SK-N-SH treated with all-trans-retinoic acid at 6 μM for 48 hours (cell line): ENCODE results near the gene LPAR5.

Source experiments
- ATAC-seq: fragments of 200-7000 bp; cut with Tn5 transposase; 3 replicates; pipeline ENCODE4 v1.9.1; 2020; ENCODE audit warnings: mild to moderate bottlenecking, moderate library complexity
- ARNTL ChIP-seq: fragments of 450-650 bp; formaldehyde crosslinking; IDR thresholded peaks from 2 replicates; pipeline ENCODE4 v1.5.0; 2020; ENCODE audit warnings: low read depth, mild to moderate bottlenecking, moderate library complexity, borderline replicate concordance
- BACH2 ChIP-seq: fragments of 250-450 bp; sonication (Bioruptor Pico); IDR thresholded peaks from 2 replicates; pipeline ENCODE4 v1.9.0; 2021; ENCODE audit warnings: mild to moderate bottlenecking, borderline replicate concordance
- CREB5 ChIP-seq: fragments of 250-450 bp; sonication (Bioruptor Pico); IDR thresholded peaks from 2 replicates; pipeline ENCODE4 v1.5.1; 2020; ENCODE audit warnings: low read depth, mild to moderate bottlenecking, moderate library complexity
- CSDC2 ChIP-seq: fragments of 250-450 bp; sonication (Bioruptor Pico); IDR thresholded peaks from 2 replicates; pipeline ENCODE4 v1.5.0; 2020; ENCODE audit warnings: mild to moderate bottlenecking, moderate library complexity
- ESRRG ChIP-seq: fragments of 250-450 bp; sonication (Bioruptor Pico); IDR thresholded peaks from 2 replicates; pipeline ENCODE4 v1.6.1; 2021; ENCODE audit warnings: mild to moderate bottlenecking
- GLIS3 ChIP-seq: fragments of 250-450 bp; sonication (Bioruptor Pico); IDR thresholded peaks from 2 replicates; pipeline ENCODE4 v1.5.0; 2020; ENCODE audit warnings: mild to moderate bottlenecking, moderate library complexity
- ISL1 ChIP-seq: fragments of 250-450 bp; sonication (Bioruptor Pico); IDR thresholded peaks from 2 replicates; pipeline ENCODE4 v2.1.2; 2022; ENCODE audit warnings: mild to moderate bottlenecking, moderate library complexity
- PATZ1 ChIP-seq: fragments of 250-450 bp; sonication (Bioruptor Pico); IDR thresholded peaks from 2 replicates; pipeline ENCODE4 v1.8.0; 2020; ENCODE audit warnings: mild to moderate bottlenecking, moderate library complexity, borderline replicate concordance
- RARB ChIP-seq: fragments of 250-450 bp; sonication (Bioruptor Pico); IDR thresholded peaks from 2 replicates; pipeline ENCODE4 v1.8.0; 2021; ENCODE audit warnings: mild to moderate bottlenecking, moderate library complexity
- SNAI2 ChIP-seq: fragments of 250-450 bp; sonication (Bioruptor Pico); IDR thresholded peaks from 2 replicates; pipeline ENCODE4 v1.5.0; 2020; ENCODE audit warnings: mild to moderate bottlenecking, moderate library complexity
- TCF4 ChIP-seq: fragments of 250-450 bp; sonication (Bioruptor Pico); IDR thresholded peaks from 2 replicates; pipeline ENCODE4 v1.8.0; 2021; ENCODE audit warnings: mild to moderate bottlenecking, moderate library complexity, borderline replicate concordance
- TOX ChIP-seq: fragments of 250-450 bp; sonication (Bioruptor Pico); IDR thresholded peaks from 2 replicates; pipeline ENCODE4 v1.8.0; 2021; ENCODE audit warnings: mild to moderate bottlenecking, moderate library complexity, borderline replicate concordance
- TSHZ2 ChIP-seq: fragments of 250-450 bp; sonication (Bioruptor Pico); IDR thresholded peaks from 2 replicates; pipeline ENCODE4 v1.5.0; 2020; ENCODE audit warnings: mild to moderate bottlenecking, moderate library complexity
- ZC3H10 ChIP-seq: fragments of 250-450 bp; sonication (Bioruptor Pico); IDR thresholded peaks from 2 replicates; pipeline ENCODE4 v1.5.1; 2021; ENCODE audit warnings: mild to moderate bottlenecking, moderate library complexity
- ZFP3 ChIP-seq: fragments of 250-450 bp; sonication (Bioruptor Pico); IDR thresholded peaks from 2 replicates; pipeline ENCODE4 v1.5.0; 2020; ENCODE audit warnings: mild to moderate bottlenecking, moderate library complexity
- ZFP30 ChIP-seq: fragments of 450-650 bp; formaldehyde crosslinking; IDR thresholded peaks from 2 replicates; pipeline ENCODE4 v1.5.0; 2022; ENCODE audit warnings: mild to moderate bottlenecking, moderate library complexity
- ZNF565 ChIP-seq: fragments of 450-650 bp; formaldehyde crosslinking; conservative IDR thresholded peaks from 2 replicates; pipeline ENCODE4 v1.5.0; 2020; ENCODE audit warnings: low read depth, mild to moderate bottlenecking, moderate library complexity
- ZNF8 ChIP-seq: fragments of 450-650 bp; formaldehyde crosslinking; IDR thresholded peaks from 2 replicates; pipeline ENCODE4 v1.5.0; 2020; ENCODE audit warnings: mild to moderate bottlenecking, moderate library complexity
- TF ChIP-seq, protein P1 (sequence below): fragments of 250-450 bp; sonication (Bioruptor Pico); IDR thresholded peaks from 2 replicates; pipeline ENCODE4 v1.8.0; 2021; ENCODE audit warnings: low read depth, mild to moderate bottlenecking, moderate library complexity, borderline replicate concordance
- TF ChIP-seq, protein P2 (sequence below): fragments of 250-450 bp; sonication (Bioruptor Pico); IDR thresholded peaks from 2 replicates; pipeline ENCODE4 v1.5.1; 2021; ENCODE audit warnings: mild to moderate bottlenecking, moderate library complexity

The LPAR5 gene

GRCh38 chr12:6644257-6644596 is 8.5 kb upstream of the LPAR5 start:
- no peak for TF ChIP-seq ZFP3 (CRISPR knock-in tag)
- TF ChIP-seq, protein P1, sequence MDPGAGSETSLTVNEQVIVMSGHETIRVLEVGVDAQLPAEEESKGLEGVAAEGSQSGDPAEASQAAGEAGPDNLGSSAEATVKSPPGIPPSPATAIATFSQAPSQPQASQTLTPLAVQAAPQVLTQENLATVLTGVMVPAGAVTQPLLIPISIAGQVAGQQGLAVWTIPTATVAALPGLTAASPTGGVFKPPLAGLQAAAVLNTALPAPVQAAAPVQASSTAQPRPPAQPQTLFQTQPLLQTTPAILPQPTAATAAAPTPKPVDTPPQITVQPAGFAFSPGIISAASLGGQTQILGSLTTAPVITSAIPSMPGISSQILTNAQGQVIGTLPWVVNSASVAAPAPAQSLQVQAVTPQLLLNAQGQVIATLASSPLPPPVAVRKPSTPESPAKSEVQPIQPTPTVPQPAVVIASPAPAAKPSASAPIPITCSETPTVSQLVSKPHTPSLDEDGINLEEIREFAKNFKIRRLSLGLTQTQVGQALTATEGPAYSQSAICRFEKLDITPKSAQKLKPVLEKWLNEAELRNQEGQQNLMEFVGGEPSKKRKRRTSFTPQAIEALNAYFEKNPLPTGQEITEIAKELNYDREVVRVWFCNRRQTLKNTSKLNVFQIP (CRISPR knock-in tag) = no peak
- no peak for TF ChIP-seq RARB (CRISPR knock-in tag)
- TF ChIP-seq TSHZ2 (CRISPR knock-in tag) = no peak
- no peak for TF ChIP-seq SNAI2 (CRISPR knock-in tag)
- no peak for ATAC-seq

- no peak for ATAC-seq
- TF ChIP-seq RARB (CRISPR knock-in tag) (no peak), SNAI2 (CRISPR knock-in tag) (no peak), ZFP3 (CRISPR knock-in tag) (no peak), BACH2 (CRISPR knock-in tag) (no peak), ZNF565 (CRISPR knock-in tag) (no peak)
- TF ChIP-seq, protein P2, sequence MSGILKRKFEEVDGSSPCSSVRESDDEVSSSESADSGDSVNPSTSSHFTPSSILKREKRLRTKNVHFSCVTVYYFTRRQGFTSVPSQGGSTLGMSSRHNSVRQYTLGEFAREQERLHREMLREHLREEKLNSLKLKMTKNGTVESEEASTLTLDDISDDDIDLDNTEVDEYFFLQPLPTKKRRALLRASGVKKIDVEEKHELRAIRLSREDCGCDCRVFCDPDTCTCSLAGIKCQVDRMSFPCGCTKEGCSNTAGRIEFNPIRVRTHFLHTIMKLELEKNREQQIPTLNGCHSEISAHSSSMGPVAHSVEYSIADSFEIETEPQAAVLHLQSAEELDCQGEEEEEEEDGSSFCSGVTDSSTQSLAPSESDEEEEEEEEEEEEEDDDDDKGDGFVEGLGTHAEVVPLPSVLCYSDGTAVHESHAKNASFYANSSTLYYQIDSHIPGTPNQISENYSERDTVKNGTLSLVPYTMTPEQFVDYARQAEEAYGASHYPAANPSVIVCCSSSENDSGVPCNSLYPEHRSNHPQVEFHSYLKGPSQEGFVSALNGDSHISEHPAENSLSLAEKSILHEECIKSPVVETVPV (CRISPR knock-in tag) = no peak
- TF ChIP-seq, all 23 proteins: peak for 0
Observed at GRCh38 chr12:6643569-6644256, 8.0 kb upstream of the LPAR5 start.

DNA sequence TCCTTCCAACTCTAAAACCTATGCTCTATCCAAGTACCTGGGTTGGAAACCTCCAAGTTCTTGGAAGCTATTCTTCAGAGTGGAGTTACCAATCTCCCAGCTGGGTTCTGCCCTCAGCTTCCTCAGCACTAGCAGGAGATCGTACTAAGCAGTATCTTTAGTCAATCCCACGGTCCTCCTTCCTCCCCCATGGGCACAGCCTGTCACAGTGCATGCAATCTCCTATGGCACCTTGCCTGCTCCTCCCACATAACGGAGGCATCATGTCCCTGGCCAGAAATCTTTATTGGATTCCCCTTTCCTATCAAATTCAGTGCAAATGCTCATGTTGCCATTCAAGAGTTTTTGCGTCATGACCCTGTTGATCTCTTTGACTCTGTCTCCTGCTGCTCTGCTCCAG is 5.4 kb upstream of the LPAR5 start:
- no peak for TF ChIP-seq BACH2 (CRISPR knock-in tag)
- no peak for TF ChIP-seq CREB5 (CRISPR knock-in tag)
- no peak for TF ChIP-seq ARNTL (CRISPR knock-in tag)
- TF ChIP-seq, protein P1 (CRISPR knock-in tag) = no peak
- no peak for TF ChIP-seq ZNF8 (CRISPR knock-in tag)
- TF ChIP-seq GLIS3 (CRISPR knock-in tag) = no peak
- TF ChIP-seq ESRRG (CRISPR knock-in tag) = no peak
- TF ChIP-seq PATZ1 = no peak
- TF ChIP-seq TCF4 (CRISPR knock-in tag) = no peak
- no peak for TF ChIP-seq ZFP30 (CRISPR knock-in tag)
- TF ChIP-seq CSDC2 (CRISPR knock-in tag) = no peak
- no peak for TF ChIP-seq RARB (CRISPR knock-in tag)
- no peak for TF ChIP-seq ISL1 (CRISPR knock-in tag)
- no peak for TF ChIP-seq TSHZ2 (CRISPR knock-in tag)
- no peak for TF ChIP-seq ZFP3 (CRISPR knock-in tag)
- no peak for TF ChIP-seq TOX
- no peak for TF ChIP-seq ZC3H10
- no peak for TF ChIP-seq ZNF565 (CRISPR knock-in tag)
- TF ChIP-seq SNAI2 (CRISPR knock-in tag) = no peak
- ATAC-seq = no peak
